ENCODE data around the gene LYG1. TPM values are rescaled to one million over a fixed set of nuclear protein-coding genes. Genes with fewer than 3 reads are reported as not detected.
"Not testable (repeated sequence)": the region's sequence is repeated elsewhere in the genome, so short reads cannot be mapped to it uniquely, and the experiment has no call there.

LYG1 gene
- total and polyA plus RNA-seq, 2 of the 13 experiments (the other 11 are each of a cell fraction or from before 2014, with no cell fraction given), result 1.00 to 2.9 TPM

DNA sequence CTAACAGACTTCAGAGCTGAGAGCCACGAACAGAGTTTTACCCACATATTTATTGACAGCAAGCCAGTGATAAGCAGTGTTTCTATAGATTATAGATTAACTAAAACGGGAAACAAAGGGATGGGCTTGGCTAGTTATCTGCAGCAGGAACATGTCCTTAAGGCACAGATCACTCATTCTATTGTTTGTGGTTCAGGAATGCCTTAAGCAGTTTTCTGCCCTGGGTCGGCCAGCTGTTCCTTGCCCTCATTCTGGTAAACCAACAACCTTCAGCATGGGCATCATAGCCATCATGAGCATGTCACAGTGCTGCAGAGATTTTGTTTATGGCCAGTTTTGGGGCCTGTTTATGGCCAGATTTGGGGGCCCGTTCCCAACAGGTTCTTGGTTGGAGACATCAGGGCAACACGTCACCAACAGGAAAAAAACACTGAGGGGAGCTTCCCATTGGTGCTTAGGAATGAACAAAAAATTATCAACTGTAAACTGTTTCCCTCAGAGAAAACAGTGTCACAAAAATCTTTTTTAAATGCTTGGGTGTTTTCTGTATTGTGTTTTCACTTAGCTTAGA is 22.7 kb downstream of the LYG1 start:
- CTCF ChIA-PET (ENCODE audit: low intra/inter-chr PET ratio, low total read pairs); H3K36me3 ChIP-seq (replicated peaks in 1 of 2; ENCODE audit: control insufficient read depth in 1 of 2, insufficient read depth in 2 of 2, low read length in 2 of 2); FAIRE-seq; H2AFZ ChIP-seq (ENCODE audit: low read length); H4K20me1 ChIP-seq (ENCODE audit: insufficient read depth, low read length); H3K4me3 ChIP-seq (replicated peaks in 1 of 3; ENCODE audit: insufficient read depth in 1 of 3, low read depth in 2 of 3, low read length in 3 of 3); DNase-seq (ENCODE audit: low spot score); H3K27me3 ChIP-seq (ENCODE audit: control insufficient read depth in 1 of 2, insufficient read depth in 2 of 2, low read length in 2 of 2); in situ Hi-C loops (cut with HindIII; ENCODE audit: extremely low pct_ligation_motif_present, low pct_unique_long_range_greater_than_20kb); H3K79me2 ChIP-seq (ENCODE audit: insufficient read depth, low read length); BruUV-seq (replicated peaks); H3K9ac ChIP-seq (ENCODE audit: insufficient read depth, low read depth, low read length); ATAC-seq; TF ChIP-seq SOX13 (IDR thresholded peaks at IDR 0.05): not testable (repeated sequence)
- peak overlapping the region; percentile 64 for H3K27ac ChIP-seq (ENCODE audit: extremely low read length, insufficient read depth, low read length)
- intact Hi-C loops (cut with micrococcal nuclease; ENCODE audit: unreplicated experiment), result loop anchor here (2.0 kb wide), 1 partner anchor 97 kb away; the partner anchor contains the start of genes MITD1 and MRPL30
- TF ChIP-seq ZNF501 (CRISPR knock-in tag; IDR thresholded peaks at IDR 0.05) (peak; percentile 48), ZNF777 (CRISPR knock-in tag; IDR thresholded peaks at IDR 0.05) (peak; percentile 33; the same call in 1 of the 2 replicates), ZNF761 (CRISPR knock-in tag; conservative IDR thresholded peaks at IDR 0.05) (peak; percentile 100), ZFP90 (CRISPR knock-in tag; IDR thresholded peaks at IDR 0.05; ENCODE audit: borderline replicate concordance) (0 out of 2 replicates have a peak, but pooled peaks have one; percentile 7), ZBTB8A (CRISPR knock-in tag; IDR thresholded peaks at IDR 0.05; ENCODE audit: borderline replicate concordance, low read depth) (0 out of 2 replicates have a peak, but pooled peaks have one; percentile 25), SOX13 (CRISPR knock-in tag; conservative IDR thresholded peaks at IDR 0.05 in 1 of 2, IDR thresholded peaks at IDR 0.05 in 1 of 2) (peak in 1 of 2 experiments; percentile 48; a peak in 2 of 4 replicates), RORA (CRISPR knock-in tag; IDR thresholded peaks at IDR 0.05) (0 out of 2 replicates have a peak, but pooled peaks have one; percentile 10), RFXAP (CRISPR knock-in tag; IDR thresholded peaks at IDR 0.05; ENCODE audit: borderline replicate concordance) (0 out of 2 replicates have a peak, but pooled peaks have one; percentile 9), ZMAT3 (CRISPR knock-in tag; conservative IDR thresholded peaks at IDR 0.05) (peak; percentile 4; the same call in 1 of the 2 replicates), HOXA7 (CRISPR knock-in tag; IDR thresholded peaks at IDR 0.05) (0 out of 2 replicates have a peak, but pooled peaks have one; percentile 2), ZSCAN31 (CRISPR knock-in tag; IDR thresholded peaks at IDR 0.05; ENCODE audit: low read depth) (0 out of 2 replicates have a peak, but pooled peaks have one; percentile 12), ZNF33B (CRISPR knock-in tag; IDR thresholded peaks at IDR 0.05) (0 out of 2 replicates have a peak, but pooled peaks have one; percentile 1)
- TF ChIP-seq, protein P1, sequence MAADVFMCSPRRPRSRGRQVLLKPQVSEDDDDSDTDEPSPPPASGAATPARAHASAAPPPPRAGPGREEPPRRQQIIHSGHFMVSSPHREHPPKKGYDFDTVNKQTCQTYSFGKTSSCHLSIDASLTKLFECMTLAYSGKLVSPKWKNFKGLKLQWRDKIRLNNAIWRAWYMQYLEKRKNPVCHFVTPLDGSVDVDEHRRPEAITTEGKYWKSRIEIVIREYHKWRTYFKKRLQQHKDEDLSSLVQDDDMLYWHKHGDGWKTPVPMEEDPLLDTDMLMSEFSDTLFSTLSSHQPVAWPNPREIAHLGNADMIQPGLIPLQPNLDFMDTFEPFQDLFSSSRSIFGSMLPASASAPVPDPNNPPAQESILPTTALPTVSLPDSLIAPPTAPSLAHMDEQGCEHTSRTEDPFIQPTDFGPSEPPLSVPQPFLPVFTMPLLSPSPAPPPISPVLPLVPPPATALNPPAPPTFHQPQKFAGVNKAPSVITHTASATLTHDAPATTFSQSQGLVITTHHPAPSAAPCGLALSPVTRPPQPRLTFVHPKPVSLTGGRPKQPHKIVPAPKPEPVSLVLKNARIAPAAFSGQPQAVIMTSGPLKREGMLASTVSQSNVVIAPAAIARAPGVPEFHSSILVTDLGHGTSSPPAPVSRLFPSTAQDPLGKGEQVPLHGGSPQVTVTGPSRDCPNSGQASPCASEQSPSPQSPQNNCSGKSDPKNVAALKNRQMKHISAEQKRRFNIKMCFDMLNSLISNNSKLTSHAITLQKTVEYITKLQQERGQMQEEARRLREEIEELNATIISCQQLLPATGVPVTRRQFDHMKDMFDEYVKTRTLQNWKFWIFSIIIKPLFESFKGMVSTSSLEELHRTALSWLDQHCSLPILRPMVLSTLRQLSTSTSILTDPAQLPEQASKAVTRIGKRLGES (CRISPR knock-in tag; IDR thresholded peaks at IDR 0.05; ENCODE audit: borderline replicate concordance), result 0 out of 2 replicates have a peak, but pooled peaks have one; percentile 4
- TF ChIP-seq, protein P2, sequence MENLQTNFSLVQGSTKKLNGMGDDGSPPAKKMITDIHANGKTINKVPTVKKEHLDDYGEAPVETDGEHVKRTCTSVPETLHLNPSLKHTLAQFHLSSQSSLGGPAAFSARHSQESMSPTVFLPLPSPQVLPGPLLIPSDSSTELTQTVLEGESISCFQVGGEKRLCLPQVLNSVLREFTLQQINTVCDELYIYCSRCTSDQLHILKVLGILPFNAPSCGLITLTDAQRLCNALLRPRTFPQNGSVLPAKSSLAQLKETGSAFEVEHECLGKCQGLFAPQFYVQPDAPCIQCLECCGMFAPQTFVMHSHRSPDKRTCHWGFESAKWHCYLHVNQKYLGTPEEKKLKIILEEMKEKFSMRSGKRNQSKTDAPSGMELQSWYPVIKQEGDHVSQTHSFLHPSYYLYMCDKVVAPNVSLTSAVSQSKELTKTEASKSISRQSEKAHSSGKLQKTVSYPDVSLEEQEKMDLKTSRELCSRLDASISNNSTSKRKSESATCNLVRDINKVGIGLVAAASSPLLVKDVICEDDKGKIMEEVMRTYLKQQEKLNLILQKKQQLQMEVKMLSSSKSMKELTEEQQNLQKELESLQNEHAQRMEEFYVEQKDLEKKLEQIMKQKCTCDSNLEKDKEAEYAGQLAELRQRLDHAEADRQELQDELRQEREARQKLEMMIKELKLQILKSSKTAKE (CRISPR knock-in tag; IDR thresholded peaks at IDR 0.05; ENCODE audit: borderline replicate concordance), result 0 out of 2 replicates have a peak, but pooled peaks have one; percentile 28
- H3K4me1 ChIP-seq (ENCODE audit: insufficient read depth, low read length), result peaks cover 39% of the 10 kb centered on the region
- peak overlapping the region; percentile 66 for H3K4me2 ChIP-seq (ENCODE audit: low read depth, low read length)
- WGBS (ENCODE audit: low lambda C conversion rate), result 31% methylated on average over 5 of the region's 5 CpGs
- H3K9me3 ChIP-seq (ENCODE audit: low read length), result peaks cover 10% of the 10 kb centered on the region
- POLR2A ChIA-PET, result interaction anchor here (1.1 to 3.4 kb wide), 6 partner anchors 46 to 212 kb away, joined by 3 to 22 read pairs (median 6); partner anchors contain the start of genes C2orf15, EIF5B, LIPT1 and REV1
